HepG2 (cell line): ENCODE data around the gene PPP6R2. TPM values are rescaled to one million over a fixed set of nuclear protein-coding genes. Genes with fewer than 3 reads are reported as not detected.
A peak's percentile ranks its signal among the peaks of the same experiment; 100 is the strongest.

Experiments used
- ATAC-seq: fragments of 200-7000 bp; cut with Tn5 transposase; 3 replicates; pipeline ENCODE4 v1.9.1; 2020; ENCODE audit warnings: mild to moderate bottlenecking, moderate library complexity
- BruUV-seq: library from RNA; stranded (reverse); fragments of 400-500 nt; replicated peaks from 2 replicates; lab custom pipeline; 2021; lab: Mats Ljungman, UMichigan
- CTCF ChIA-PET: fragments of 300-600 bp; formaldehyde crosslinking; extraction: SDS; loops from one replicate; lab custom pipeline; 2021; ENCODE audit warnings: low total read pairs, inconsistent platforms, low intra/inter-chr PET ratio; lab: Yijun Ruan, JAX
- POLR2A ChIA-PET: fragments of 350-600 bp; sonication (Branson Sonifier 250); formaldehyde crosslinking; loops from one replicate; lab custom pipeline; 2020; ENCODE audit warnings: antibody characterized with exemption, inconsistent platforms; lab: Yijun Ruan, JAX
- DNase-seq: peaks from one replicate; pipeline ENCODE4 v3.0.0-alpha.2; 2015; ENCODE audit warnings: low spot score
- FAIRE-seq: peaks from 3 replicates; lab custom pipeline; 2011; peaks lifted over from hg19 to GRCh38; lab: Jason Lieb, UNC
- H2AFZ ChIP-seq: one replicate; pipeline ENCODE4 v1.6.1; 2011; ENCODE audit warnings: low read length, inconsistent platforms
- H3K27ac ChIP-seq: fragments of 300-600 bp; 3 replicates; pipeline ENCODE4 v1.8.0; 2011; ENCODE audit warnings: mixed run types, mild to moderate bottlenecking, mixed read lengths, low read length, inconsistent platforms; ENCODE audit not compliant: insufficient read depth; ENCODE audit errors: extremely low read length
- H3K27me3 ChIP-seq, 2 experiments: fragments of 200-600 bp in 1 of 2; 2 replicates in 1 of 2; 3 replicates in 1 of 2; pipeline versions ENCODE4 v1.6.0 to v1.8.0; 2011; ENCODE audit warnings: low read length in 2 of 2, mild to moderate bottlenecking in 2 of 2, moderate library complexity in 2 of 2, inconsistent platforms in 1 of 2; ENCODE audit not compliant: insufficient read depth in 2 of 2, control insufficient read depth in 1 of 2
- H3K36me3 ChIP-seq, 2 experiments: fragments of 200-600 bp in 1 of 2; replicated peaks in 1 of 2; 2 replicates in 1 of 2; 3 replicates in 1 of 2; pipeline versions ENCODE4 v1.5.1 to v1.8.0; 2011; ENCODE audit warnings: low read length in 2 of 2, inconsistent platforms in 1 of 2; ENCODE audit not compliant: insufficient read depth in 2 of 2, control insufficient read depth in 1 of 2
- H3K4me1 ChIP-seq: 2 replicates; pipeline ENCODE4 v1.5.1; 2012; ENCODE audit warnings: low read length, inconsistent platforms; ENCODE audit not compliant: insufficient read depth
- H3K4me2 ChIP-seq: 2 replicates; pipeline ENCODE4 v1.6.0; 2011; ENCODE audit warnings: low read depth, low read length, inconsistent platforms
- H3K4me3 ChIP-seq, 3 experiments: fragments of 200-600 bp in 1 of 3; sonication (generic), shearing (Covaris generic) in 1 of 3; replicated peaks in 1 of 3; 2 replicates each; pipeline ENCODE4 v1.5.1; 2011 to 2016; ENCODE audit warnings: low read length in 3 of 3, inconsistent platforms in 2 of 3, low read depth in 2 of 3, mild to moderate bottlenecking in 2 of 3, control low read depth in 1 of 3, mixed read lengths in 1 of 3; ENCODE audit not compliant: insufficient read depth in 1 of 3
- H3K79me2 ChIP-seq: one replicate; pipeline ENCODE4 v1.6.1; 2011; ENCODE audit warnings: low read length, inconsistent platforms; ENCODE audit not compliant: insufficient read depth
- H3K9ac ChIP-seq: 2 replicates; pipeline ENCODE4 v1.6.0; 2011; ENCODE audit warnings: mild to moderate bottlenecking, low read depth, low read length, inconsistent platforms; ENCODE audit not compliant: insufficient read depth
- H3K9me3 ChIP-seq: 2 replicates; pipeline ENCODE4 v1.5.1; 2012; ENCODE audit warnings: mild to moderate bottlenecking, low read length
- H4K20me1 ChIP-seq: 2 replicates; pipeline ENCODE4 v1.6.0; 2011; ENCODE audit warnings: inconsistent platforms, mild to moderate bottlenecking, low read length, moderate library complexity; ENCODE audit not compliant: insufficient read depth
- ARNT ChIP-seq: fragments of 450-650 bp; IDR thresholded peaks from 2 replicates; pipeline ENCODE4 v1.6.1; 2017
- BATF2 ChIP-seq: sonication (generic); formaldehyde crosslinking; IDR thresholded peaks from 2 replicates; pipeline ENCODE4 v1.8.0; 2022; ENCODE audit warnings: mild to moderate bottlenecking, missing genetic modification reagents, moderate library complexity
- GPBP1L1 ChIP-seq: sonication (generic); formaldehyde crosslinking; IDR thresholded peaks from 2 replicates; pipeline ENCODE4 v1.5.0; 2020; ENCODE audit warnings: mild to moderate bottlenecking, missing genetic modification reagents
- JARID2 ChIP-seq: sonication (generic); formaldehyde crosslinking; IDR thresholded peaks from 2 replicates; pipeline ENCODE4 v1.8.1; 2023; ENCODE audit warnings: missing genetic modification reagents, inconsistent platforms; ENCODE audit not compliant: insufficient replicate concordance
- MTA3 ChIP-seq: sonication (generic); formaldehyde crosslinking; IDR thresholded peaks from 2 replicates; pipeline ENCODE4 v1.4.0; 2020; ENCODE audit warnings: missing genetic modification reagents
- MYC ChIP-seq: sonication (generic); formaldehyde crosslinking; IDR thresholded peaks from 2 replicates; pipeline ENCODE4 v1.9.0; 2021; ENCODE audit warnings: missing genetic modification reagents, borderline replicate concordance
- SALL2 ChIP-seq: sonication (generic); formaldehyde crosslinking; IDR thresholded peaks from 2 replicates; pipeline ENCODE4 v1.8.1; 2023; ENCODE audit warnings: mild to moderate bottlenecking, missing genetic modification reagents, inconsistent platforms
- SOX6 ChIP-seq, 2 experiments: fragments of 450-650 bp in 1 of 2; sonication (generic) in 1 of 2; formaldehyde crosslinking in 1 of 2; IDR thresholded peaks; 2 replicates each; pipeline versions ENCODE4 v1.4.0 to v1.6.1; 2017 to 2020; ENCODE audit warnings: antibody characterized with exemption in 1 of 2, mild to moderate bottlenecking in 1 of 2, missing genetic modification reagents in 1 of 2
- U2AF1 ChIP-seq: fragments of 200-400 bp; formaldehyde crosslinking; optimal IDR thresholded peaks from 2 replicates; pipeline ENCODE3; 2017; ENCODE audit warnings: mild to moderate bottlenecking, low read depth, low read length
- ZFP62 ChIP-seq: sonication (generic); formaldehyde crosslinking; IDR thresholded peaks from 2 replicates; pipeline ENCODE4 v1.4.0; 2020; ENCODE audit warnings: missing genetic modification reagents
- ZFP90 ChIP-seq: sonication (generic); formaldehyde crosslinking; IDR thresholded peaks from 2 replicates; pipeline ENCODE4 v1.8.0; 2022; ENCODE audit warnings: missing genetic modification reagents, mild to moderate bottlenecking, inconsistent platforms, borderline replicate concordance
- ZMYM2 ChIP-seq: sonication (generic); formaldehyde crosslinking; IDR thresholded peaks from 2 replicates; pipeline ENCODE4 v1.8.0; 2022; ENCODE audit warnings: mild to moderate bottlenecking, missing genetic modification reagents
- ZMYM3 ChIP-seq: sonication (generic); formaldehyde crosslinking; IDR thresholded peaks from 2 replicates; pipeline ENCODE4 v1.5.1; 2020; ENCODE audit warnings: mild to moderate bottlenecking, missing genetic modification reagents
- ZNF343 ChIP-seq: sonication (generic); formaldehyde crosslinking; IDR thresholded peaks from 2 replicates; pipeline ENCODE4 v1.4.0; 2020; ENCODE audit warnings: mild to moderate bottlenecking, missing genetic modification reagents
- ZNF549 ChIP-seq: sonication (generic); formaldehyde crosslinking; IDR thresholded peaks from 2 replicates; pipeline ENCODE4 v1.5.0; 2020; ENCODE audit warnings: missing genetic modification reagents
- ZNF687 ChIP-seq: sonication (generic); formaldehyde crosslinking; IDR thresholded peaks from 2 replicates; pipeline ENCODE4 v1.5.1; 2020; ENCODE audit warnings: mild to moderate bottlenecking, missing genetic modification reagents, moderate library complexity
- ZNF746 ChIP-seq: sonication (generic); formaldehyde crosslinking; IDR thresholded peaks from 2 replicates; pipeline ENCODE4 v1.8.0; 2022; ENCODE audit warnings: mild to moderate bottlenecking, missing genetic modification reagents
- WGBS: methylation state at CpG from one replicate; pipeline ENCODE4 v1.1.6; 2017; ENCODE audit warnings: low lambda C conversion rate; 5-methylcytosine and 5-hydroxymethylcytosine counted together
- in situ Hi-C: cut with HindIII; loops from 2 replicates; pipeline ENCODE4 v1.10.0; 2017; ENCODE audit warnings: low pct_unique_long_range_greater_than_20kb; ENCODE audit not compliant: extremely low pct_ligation_motif_present
- intact Hi-C: fragments of 100-400 bp; cut with micrococcal nuclease; formaldehyde crosslinking; loops from one replicate; pipeline ENCODE4 v1.10.0; 2022; ENCODE audit not compliant: unreplicated experiment
- polyA plus RNA-seq, 8 experiments: library from polyadenylated mRNA; depleted of rRNA in 3 of 8; stranded (reverse) in 7 of 8; unstranded in 1 of 8; fragments of >200 nt; fragmentation: Illumina TruSeq in 4 of 8; extraction: Trizol in 4 of 8; gene quantifications; 2 replicates each; pipeline versions ENCODE4 v1.2.1 to v1.2.3, GENCODE V29; 2011 to 2016; ENCODE audit warnings: low read depth in 4 of 8, missing spikeins in 1 of 8, mixed read lengths in 1 of 8; ENCODE audit not compliant: insufficient read depth in 1 of 8
- total RNA-seq, 5 experiments: library from RNA; depleted of rRNA; stranded (reverse); fragments of >200 nt; fragmentation: Illumina TruSeq; extraction: Trizol; gene quantifications; 2 replicates each; pipeline ENCODE4 v1.2.3, GENCODE V29; 2016; ENCODE audit warnings: low read depth in 1 of 5
- TF ChIP-seq, protein P1 (sequence below): sonication (generic); formaldehyde crosslinking; IDR thresholded peaks from 2 replicates; pipeline ENCODE4 v1.8.1; 2023; ENCODE audit warnings: missing genetic modification reagents, mild to moderate bottlenecking, borderline replicate concordance

The PPP6R2 gene
- total and polyA plus RNA-seq, 2 of the 13 experiments (the other 11 are each of a cell fraction or from before 2014, with no cell fraction given) = 55.0 to 102 TPM

- POLR2A ChIA-PET = interaction anchor here (0.7 to 1.2 kb wide), 2 partner anchors 10 to 31 kb away, joined by 3 to 4 read pairs; partner anchors contain the start of gene MIOX
- Histone ChIP-seq H3K4me1 (peaks cover 60% of the 10 kb centered on the region), H3K27ac (no peak overlapping the region), H2AFZ (no peak overlapping the region), H3K79me2 (peaks cover 36% of the 10 kb centered on the region), H3K9ac (peak overlapping the region; percentile 69; the same call in 1 of the 2 replicates), H4K20me1 (peaks cover 29% of the 10 kb centered on the region), H3K27me3 (peaks cover 0 to 4% of the 10 kb centered on the region in 2 experiments; a peak in 1 of 5 replicates), H3K4me2 (peak overlapping the region; percentile 83), H3K36me3 (no peaks in the 10 kb centered on the region), H3K4me3 (peak overlapping the region; percentile 73 to 87 (median 81); a peak in 5 of 6 replicates), H3K9me3 (no peaks in the 10 kb centered on the region)
- no peak for DNase-seq
- intact Hi-C loops = no loop called here
- in situ Hi-C loops = no loop called here
- no TSS peak for BruUV-seq
- FAIRE-seq = no peak
- CTCF ChIA-PET = no interaction called here
- peak; percentile 5 for ATAC-seq
- 93% methylated on average over 6 of the region's 6 CpGs for WGBS
- no peak for TF ChIP-seq BATF2 (CRISPR knock-in tag)
- no peak for TF ChIP-seq SOX6 (IDR thresholded peaks at IDR 0.05)
- TF ChIP-seq SOX6 (CRISPR knock-in tag; IDR thresholded peaks at IDR 0.05) = no peak
- no peak for TF ChIP-seq ARNT
- TF ChIP-seq ZNF687 = peak; percentile 3; the same call in 1 of the 2 replicates
- no peak for TF ChIP-seq ZMYM2
- no peak for TF ChIP-seq ZNF343
- 0 out of 2 replicates have a peak, but pooled peaks have one; percentile 1 for TF ChIP-seq MYC (CRISPR knock-in tag)
- TF ChIP-seq ZMYM3 (CRISPR knock-in tag) = no peak
- TF ChIP-seq U2AF1 = no peak
- no peak for TF ChIP-seq GPBP1L1 (CRISPR knock-in tag)
- TF ChIP-seq ZNF549 (CRISPR knock-in tag) = no peak
- no peak for TF ChIP-seq JARID2 (CRISPR knock-in tag)
- no peak for TF ChIP-seq ZFP62 (CRISPR knock-in tag)
- TF ChIP-seq MTA3 = no peak
- TF ChIP-seq ZFP90 (CRISPR knock-in tag) = 0 out of 2 replicates have a peak, but pooled peaks have one; percentile 49
- no peak for TF ChIP-seq ZNF746 (CRISPR knock-in tag)
- no peak for TF ChIP-seq SALL2
- TF ChIP-seq, protein P1, sequence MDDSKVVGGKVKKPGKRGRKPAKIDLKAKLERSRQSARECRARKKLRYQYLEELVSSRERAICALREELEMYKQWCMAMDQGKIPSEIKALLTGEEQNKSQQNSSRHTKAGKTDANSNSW (CRISPR knock-in tag) = no peak
Measured at GRCh38 chr22:50475652-50476002, 132.5 kb downstream of the PPP6R2 start.
